ENCODE measurements around the gene RNASEH1. TPM values are rescaled to one million over a fixed set of nuclear protein-coding genes. Genes with fewer than 3 reads are reported as not detected.

RNASEH1 gene
- total and polyA plus RNA-seq, 3 donors (not counting 1 experiment from before 2014, with no cell fraction given): 15.2 to 33.7 (median 29.2) TPM

Other genes starting within 250 kb of the RNASEH1 start
- 10 to 100 TPM; 36.9 to 38.0 TPM for gene EIPR1, start 180.5 kb downstream of the RNASEH1 start, total RNA-seq
- 47.6 TPM for gene EIPR1, start 180.5 kb downstream of the RNASEH1 start, polyA plus RNA-seq
- gene TRAPPC12, start 178.6 kb downstream of the RNASEH1 start, total RNA-seq: 10 to 100 TPM; 64.7 to 92.6 TPM
- gene TRAPPC12, start 178.6 kb downstream of the RNASEH1 start, polyA plus RNA-seq: 46.5 TPM
- gene ADI1, start 38.8 kb downstream of the RNASEH1 start, total RNA-seq: 10 to 100 TPM; 13.3 to 35.1 TPM
- gene ADI1, start 38.8 kb downstream of the RNASEH1 start, polyA plus RNA-seq: 36.0 TPM
- 1,000 to 10,000 TPM; 1,346 to 1,386 TPM for gene RPS7, start 16.9 kb upstream of the RNASEH1 start, total RNA-seq
- 1,425 TPM for gene RPS7, start 16.9 kb upstream of the RNASEH1 start, polyA plus RNA-seq
- gene COLEC11, start 36.8 kb upstream of the RNASEH1 start, total RNA-seq: not detected
- not detected for gene COLEC11, start 36.8 kb upstream of the RNASEH1 start, polyA plus RNA-seq
- not detected for gene ALLC, start 99.9 kb upstream of the RNASEH1 start, total RNA-seq
- gene ALLC, start 99.9 kb upstream of the RNASEH1 start, polyA plus RNA-seq: not detected
- not detected for gene DCDC2C, start 145.2 kb upstream of the RNASEH1 start, total RNA-seq
- not detected for gene DCDC2C, start 145.2 kb upstream of the RNASEH1 start, polyA plus RNA-seq